T-cell (primary cell): Measurements from ENCODE around the gene NEGR1. TPM values are rescaled to one million over a fixed set of nuclear protein-coding genes. Genes with fewer than 3 reads are reported as not detected.

Experiments used
- ATAC-seq, 4 experiments: fragments of 200-7000 bp in 3 of 4; fragments of 150-1000 bp in 1 of 4; cut with Tn5 transposase; replicated peaks in 1 of 4; 1 replicate in 3 of 4; 2 replicates in 1 of 4; pipeline ENCODE4 v1.10.0; 2021; ENCODE audit warnings: moderate library complexity in 3 of 4, mild to moderate bottlenecking in 2 of 4, moderate number of reproducible peaks in 1 of 4
- CTCF ChIA-PET, 2 donors: fragments of 300-600 bp; sonication (Branson Sonifier 250); formaldehyde crosslinking; loops; one replicate each; lab custom pipeline; 2022; ENCODE audit warnings: antibody characterized with exemption in 2 of 2; lab: Charles Lee
- POLR2A ChIA-PET, 2 donors: fragments of 300-600 bp; sonication (Branson Sonifier 250); formaldehyde crosslinking; loops; one replicate each; lab custom pipeline; 2022; ENCODE audit warnings: antibody characterized with exemption in 2 of 2; lab: Charles Lee
- DNase-seq, 35 experiments: peaks; one replicate each; pipeline versions ENCODE4 v3.0.0 to v3.0.0-alpha.2; 2013 to 2023
- H3K27ac ChIP-seq: one replicate; pipeline ENCODE4 v1.5.1; 2013; ENCODE audit warnings: low read length
- H3K27me3 ChIP-seq, 2 experiments: replicated peaks in 1 of 2; 1 replicate in 1 of 2; 2 replicates in 1 of 2; pipeline versions ENCODE4 v1.6.1 to v1.7.0; 2013; ENCODE audit warnings: low read length in 1 of 2, mixed read lengths in 1 of 2; ENCODE audit not compliant: control insufficient read depth in 2 of 2, insufficient read depth in 2 of 2; ENCODE audit errors: extremely low read depth in 1 of 2
- H3K36me3 ChIP-seq, 2 donors: 1 replicate in 1 of 2; 2 replicates in 1 of 2; pipeline versions ENCODE4 v1.6.1 to v1.7.0; 2013; ENCODE audit warnings: low read length in 1 of 2; ENCODE audit not compliant: control insufficient read depth in 2 of 2, insufficient read depth in 1 of 2; ENCODE audit errors: extremely low read depth in 1 of 2
- H3K4me1 ChIP-seq, 2 experiments: 1 replicate in 1 of 2; 2 replicates in 1 of 2; pipeline versions ENCODE4 v1.6.1 to v1.7.0; 2013; ENCODE audit warnings: low read length in 2 of 2, mixed read lengths in 1 of 2; ENCODE audit not compliant: insufficient read depth in 2 of 2, control insufficient read depth in 1 of 2; ENCODE audit errors: extremely low read depth in 1 of 2
- H3K4me3 ChIP-seq, 2 donors: 1 replicate in 1 of 2; 2 replicates in 1 of 2; pipeline versions ENCODE4 v1.5.1 to v1.7.0; 2013; ENCODE audit warnings: mild to moderate bottlenecking in 2 of 2, low read length in 1 of 2, moderate library complexity in 1 of 2; ENCODE audit not compliant: control insufficient read depth in 1 of 2; ENCODE audit errors: extremely low read depth in 1 of 2
- H3K9me3 ChIP-seq: 2 replicates; pipeline ENCODE4 v1.7.0; 2013
- H3K27ac Mint-ChIP-seq, 2 donors: one replicate each; pipeline ENCODE4 v1.8.0; 2020 to 2021; ENCODE audit warnings: mild to moderate bottlenecking in 2 of 2, mixed read lengths in 2 of 2
- H3K27me3 Mint-ChIP-seq, 2 donors: one replicate each; pipeline ENCODE4 v1.8.0; 2021 to 2022; ENCODE audit warnings: mixed read lengths in 2 of 2
- H3K36me3 Mint-ChIP-seq: one replicate; pipeline ENCODE4 v1.8.0; 2021; ENCODE audit warnings: mixed read lengths
- H3K4me1 Mint-ChIP-seq, 3 donors: one replicate each; pipeline ENCODE4 v1.8.0; 2020 to 2022; ENCODE audit warnings: mixed read lengths in 3 of 3, mild to moderate bottlenecking in 1 of 3
- H3K4me3 Mint-ChIP-seq, 3 donors: one replicate each; pipeline ENCODE4 v1.8.0; 2020 to 2022; ENCODE audit warnings: mild to moderate bottlenecking in 3 of 3, mixed read lengths in 3 of 3, moderate library complexity in 3 of 3
- H3K9me3 Mint-ChIP-seq, 3 donors: one replicate each; pipeline ENCODE4 v1.8.0; 2020 to 2022; ENCODE audit warnings: mixed read lengths in 3 of 3
- WGBS: methylation state at CpG from one replicate; pipeline ENCODE4 v1.1.5; 2013; ENCODE audit warnings: missing lambda C conversion rate; ENCODE audit not compliant: insufficient coverage; 5-methylcytosine and 5-hydroxymethylcytosine counted together
- total RNA-seq, 35 experiments: library from RNA in 6 of 35; stranded (reverse) in 6 of 35; fragments of 120-200 nt in 1 of 35; gene quantifications; one replicate each; pipeline versions ENCODE4 v1.2.1 to v1.2.4 and lab custom pipeline; 2013 to 2026

Gene NEGR1
- total RNA-seq, 5 donors from 2014 or later (not counting 1 experiment from before 2014, with no cell fraction given), result 0.05 to 0.26 (median 0.14) TPM; not detected in 1

GRCh38 chr1:71651214-71651613 lies 631.1 kb downstream of the NEGR1 start:
- no peak overlapping the region for H3K4me3 Mint-ChIP-seq
- POLR2A ChIA-PET, result no interaction called here
- no peaks in the 10 kb centered on the region for H3K27me3 ChIP-seq
- DNase-seq (no peak), ATAC-seq (no peak)
- H3K27ac Mint-ChIP-seq, result no peak overlapping the region
- H3K36me3 Mint-ChIP-seq, result no peaks in the 10 kb centered on the region
- no peaks in the 10 kb centered on the region for H3K9me3 ChIP-seq
- H3K4me1 Mint-ChIP-seq, result no peaks in the 10 kb centered on the region
- H3K4me3 ChIP-seq, result no peak overlapping the region
- H3K9me3 Mint-ChIP-seq, result peaks cover 0 to 12% (median 0%) of the 10 kb centered on the region in 3 donors
- H3K27me3 Mint-ChIP-seq, result no peaks in the 10 kb centered on the region
- H3K36me3 ChIP-seq, result no peaks in the 10 kb centered on the region
- H3K4me1 ChIP-seq, result no peaks in the 10 kb centered on the region
- WGBS, result no CpG with 5 or more reads among the region's 1 CpG
- CTCF ChIA-PET, result no interaction called here
- no peak overlapping the region for H3K27ac ChIP-seq

GRCh38 chr1:71650119-71650518 lies 632.2 kb downstream of the NEGR1 start:
- H3K36me3 Mint-ChIP-seq, result no peaks in the 10 kb centered on the region
- DNase-seq (no peak), ATAC-seq (no peak)
- Histone ChIP-seq H3K27ac (no peak overlapping the region), H3K4me3 (no peak overlapping the region), H3K4me1 (no peaks in the 10 kb centered on the region), H3K27me3 (no peaks in the 10 kb centered on the region), H3K9me3 (no peaks in the 10 kb centered on the region), H3K36me3 (no peaks in the 10 kb centered on the region)
- WGBS, result no CpG with 5 or more reads among the region's 3 CpGs
- H3K4me1 Mint-ChIP-seq, result no peaks in the 10 kb centered on the region
- H3K27me3 Mint-ChIP-seq, result no peaks in the 10 kb centered on the region
- peaks cover 0 to 9% (median 0%) of the 10 kb centered on the region in 3 donors for H3K9me3 Mint-ChIP-seq
- ChIA-PET POLR2A (no interaction called here), CTCF (no interaction called here)
- H3K4me3 Mint-ChIP-seq, result no peak overlapping the region
- no peak overlapping the region for H3K27ac Mint-ChIP-seq

- Mint-ChIP-seq H3K27ac (no peak overlapping the region), H3K27me3 (no peaks in the 10 kb centered on the region), H3K36me3 (no peaks in the 10 kb centered on the region), H3K9me3 (peaks cover 0 to 9% (median 0%) of the 10 kb centered on the region in 3 donors), H3K4me1 (no peaks in the 10 kb centered on the region), H3K4me3 (no peak overlapping the region)
- no peaks in the 10 kb centered on the region for H3K9me3 ChIP-seq
- ATAC-seq, result no peak
- H3K27me3 ChIP-seq, result no peaks in the 10 kb centered on the region
- CTCF ChIA-PET, result no interaction called here
- POLR2A ChIA-PET, result no interaction called here
- H3K36me3 ChIP-seq, result no peaks in the 10 kb centered on the region
- no peak for DNase-seq
- H3K27ac ChIP-seq, result no peak overlapping the region
- 57% methylated on average over 1 of the region's 1 CpG for WGBS
- H3K4me3 ChIP-seq, result no peak overlapping the region
- H3K4me1 ChIP-seq, result no peaks in the 10 kb centered on the region
Observed at GRCh38 chr1:71649608-71650007, 632.7 kb downstream of the NEGR1 start.

GRCh38 chr1:71647513-71648300 lies 634.6 kb downstream of the NEGR1 start:
- H3K4me1 ChIP-seq, result no peaks in the 10 kb centered on the region
- H3K4me3 ChIP-seq, result no peak overlapping the region
- H3K27me3 ChIP-seq, result no peaks in the 10 kb centered on the region
- no peak for ATAC-seq
- H3K4me3 Mint-ChIP-seq, result no peak overlapping the region
- WGBS, result no CpG with 5 or more reads among the region's 1 CpG
- ChIA-PET CTCF (no interaction called here), POLR2A (no interaction called here)
- no peaks in the 10 kb centered on the region for H3K36me3 Mint-ChIP-seq
- no peaks in the 10 kb centered on the region for H3K9me3 ChIP-seq
- no peak for DNase-seq
- no peaks in the 10 kb centered on the region for H3K4me1 Mint-ChIP-seq
- H3K27ac Mint-ChIP-seq, result no peak overlapping the region
- H3K9me3 Mint-ChIP-seq, result peaks cover 0 to 9% (median 0%) of the 10 kb centered on the region in 3 donors
- H3K27ac ChIP-seq, result no peak overlapping the region
- H3K27me3 Mint-ChIP-seq, result no peaks in the 10 kb centered on the region
- no peaks in the 10 kb centered on the region for H3K36me3 ChIP-seq

GRCh38 chr1:71645015-71645414 lies 637.3 kb downstream of the NEGR1 start:
- Mint-ChIP-seq H3K36me3 (no peaks in the 10 kb centered on the region), H3K27me3 (no peaks in the 10 kb centered on the region), H3K4me1 (no peaks in the 10 kb centered on the region), H3K9me3 (peaks cover 0 to 14% (median 3%) of the 10 kb centered on the region in 3 donors), H3K27ac (no peak overlapping the region), H3K4me3 (no peak overlapping the region)
- no CpG with 5 or more reads among the region's 2 CpGs for WGBS
- Histone ChIP-seq H3K36me3 (no peaks in the 10 kb centered on the region), H3K27me3 (no peaks in the 10 kb centered on the region), H3K4me1 (no peaks in the 10 kb centered on the region), H3K27ac (no peak overlapping the region), H3K9me3 (no peaks in the 10 kb centered on the region), H3K4me3 (no peak overlapping the region)
- no peak for DNase-seq
- ChIA-PET CTCF (no interaction called here), POLR2A (no interaction called here)
- no peak for ATAC-seq

GRCh38 chr1:71641903-71642302 lies 640.4 kb downstream of the NEGR1 start:
- 76% methylated on average over 2 of the region's 3 CpGs for WGBS
- Histone ChIP-seq H3K36me3 (no peaks in the 10 kb centered on the region), H3K4me1 (no peaks in the 10 kb centered on the region), H3K27ac (no peak overlapping the region), H3K4me3 (no peak overlapping the region), H3K9me3 (no peaks in the 10 kb centered on the region), H3K27me3 (no peaks in the 10 kb centered on the region)
- H3K27me3 Mint-ChIP-seq, result no peaks in the 10 kb centered on the region
- peaks cover 0 to 5% (median 5%) of the 10 kb centered on the region in 3 donors for H3K9me3 Mint-ChIP-seq
- no peak for DNase-seq
- H3K4me3 Mint-ChIP-seq, result no peak overlapping the region
- ChIA-PET POLR2A (interaction anchor here in 1 of 2 donors (0.6 kb wide), 1 partner anchor 113 kb away, joined by 3 read pairs; no protein-coding TSS in a partner anchor), CTCF (no interaction called here)
- no peaks in the 10 kb centered on the region for H3K4me1 Mint-ChIP-seq
- ATAC-seq, result no peak
- no peaks in the 10 kb centered on the region for H3K36me3 Mint-ChIP-seq
- no peak overlapping the region for H3K27ac Mint-ChIP-seq
